Measurements from ENCODE around the gene RGS6. TPM values are rescaled to one million over a fixed set of nuclear protein-coding genes. Genes with fewer than 3 reads are reported as not detected.

The RGS6 gene
- polyA plus RNA-seq, 4 donors, result 1.1 to 11.3 (median 1.3) TPM

GRCh38 chr14:72560889-72561493 lies 628.8 kb downstream of the RGS6 start:
- no peak for DNase-seq (ENCODE audit: low read depth in 4 of 4, low spot score in 3 of 4)

DNA sequence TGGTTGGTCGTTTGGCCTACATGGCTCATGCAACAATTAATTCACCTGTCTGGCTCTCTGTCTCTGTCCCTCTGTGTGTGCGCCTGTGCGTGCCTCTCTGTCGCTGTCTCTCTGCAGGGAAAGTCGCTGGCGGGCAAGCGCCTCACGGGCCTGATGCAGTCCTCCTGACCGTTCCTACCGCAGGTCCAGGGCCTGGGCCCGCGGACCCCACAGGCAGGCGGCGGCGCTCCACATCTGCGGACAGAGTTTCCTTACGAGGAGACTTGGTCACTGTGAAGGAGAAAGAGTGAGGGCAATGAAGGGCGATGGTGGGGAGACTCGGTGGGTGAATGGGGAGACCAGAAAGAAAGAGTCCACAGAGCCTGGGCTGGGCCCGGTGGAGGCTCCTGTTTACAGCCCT lies 630.1 kb downstream of the RGS6 start:
- no peak for DNase-seq (ENCODE audit: low read depth in 4 of 4, low spot score in 3 of 4)

GRCh38 chr14:72563676-72564075 lies 631.4 kb downstream of the RGS6 start:
- DNase-seq (ENCODE audit: low read depth in 4 of 4, low spot score in 3 of 4), result no peak

DNA sequence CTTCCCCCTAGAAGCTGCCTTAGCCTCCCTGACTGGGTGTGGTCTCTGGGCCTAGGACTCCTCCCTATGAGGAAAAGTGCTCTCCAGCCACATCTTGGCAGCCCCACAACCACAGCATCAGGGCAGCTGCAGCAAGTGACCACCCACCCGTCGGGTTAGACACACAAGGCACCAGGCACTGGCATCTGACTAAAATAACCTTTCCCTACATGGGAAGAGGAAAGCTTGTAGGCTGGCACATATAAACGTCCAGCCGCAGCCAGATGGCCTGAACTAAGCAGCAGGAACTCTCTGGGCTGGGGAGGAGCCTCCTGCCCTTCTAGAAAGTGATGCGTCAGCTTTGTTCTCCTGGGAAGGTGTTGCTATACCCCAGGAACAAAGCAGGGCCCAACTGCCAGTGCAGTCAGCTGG lies 632.9 kb downstream of the RGS6 start:
- DNase-seq (ENCODE audit: low read depth in 4 of 4, low spot score in 3 of 4), result no peak

DNA sequence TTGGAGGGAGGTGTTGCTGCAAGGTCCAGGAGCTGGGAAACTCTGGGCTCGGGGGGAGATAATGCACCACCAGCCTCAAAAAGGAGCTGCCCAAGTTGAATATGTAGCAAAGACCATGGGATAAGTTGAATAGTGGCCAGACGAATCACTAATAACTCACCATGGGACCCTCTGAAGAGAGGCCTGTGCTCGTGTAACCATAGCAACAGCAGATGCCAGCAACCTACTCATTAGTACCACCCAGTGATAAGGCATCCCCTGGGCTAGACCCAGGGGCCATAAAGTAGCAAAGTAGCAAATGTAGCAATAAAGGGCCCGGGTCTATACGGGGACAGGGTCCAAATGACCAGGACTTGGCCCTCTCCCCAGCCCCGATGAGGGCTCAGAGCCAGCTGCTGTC lies 633.7 kb downstream of the RGS6 start:
- DNase-seq (ENCODE audit: low read depth in 4 of 4, low spot score in 3 of 4), result no peak

DNA sequence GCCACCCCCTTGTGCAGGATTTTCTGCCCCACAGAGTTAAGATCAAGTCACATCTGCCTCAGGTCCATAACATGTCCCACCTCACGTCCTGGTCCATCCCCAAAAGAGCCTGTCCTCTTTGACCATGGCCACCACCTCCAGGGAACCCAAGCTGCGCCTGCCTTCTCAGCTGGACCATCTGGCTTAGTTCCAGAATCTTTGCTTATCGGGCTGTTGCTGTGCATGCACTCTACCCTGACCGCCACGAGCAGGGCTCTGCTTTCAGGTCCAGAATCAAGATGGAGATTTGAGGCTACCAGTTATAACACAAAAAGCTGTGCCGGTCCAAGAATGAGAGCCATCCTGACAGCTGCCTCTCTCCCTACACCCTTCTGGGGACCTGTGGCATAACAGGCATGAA lies 635.0 kb downstream of the RGS6 start:
- DNase-seq (ENCODE audit: low read depth in 4 of 4, low spot score in 3 of 4), result no peak

DNA sequence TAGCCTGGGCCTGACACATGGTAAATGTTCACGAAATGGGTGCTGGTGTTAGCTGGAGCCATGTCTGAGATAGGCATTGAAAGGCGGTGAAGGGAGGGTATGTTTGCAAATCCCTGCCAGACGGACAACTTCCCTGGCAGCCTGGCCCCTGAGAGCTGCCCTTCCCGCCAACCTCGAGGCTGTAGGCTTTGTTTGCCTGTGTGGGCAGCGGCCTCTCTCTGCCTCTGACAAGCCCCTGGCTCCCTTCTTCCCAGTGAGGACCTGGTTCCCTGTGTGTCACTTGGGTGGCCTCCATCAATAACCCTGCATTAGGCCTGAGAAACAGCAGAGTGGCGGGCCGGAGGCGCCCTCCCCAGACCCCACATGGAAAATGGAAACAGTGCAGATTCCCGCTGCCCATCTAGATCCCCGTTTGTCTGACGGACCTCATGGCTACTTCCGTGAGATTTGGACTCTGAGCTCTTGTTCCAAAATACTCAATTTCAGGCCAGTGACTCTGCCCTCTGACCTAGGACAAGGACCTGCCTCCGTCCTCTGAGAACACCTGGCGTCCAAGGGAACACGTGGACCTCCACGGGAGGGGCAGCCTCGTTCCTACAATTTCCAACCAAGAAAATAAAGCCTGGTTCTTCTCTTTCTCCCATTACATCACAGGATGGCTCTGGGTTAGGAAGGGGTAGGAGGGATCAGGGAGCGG lies 636.2 kb downstream of the RGS6 start:
- no peak for DNase-seq (ENCODE audit: low read depth in 4 of 4, low spot score in 3 of 4)

GRCh38 chr14:72573725-72574417 lies 641.6 kb downstream of the RGS6 start:
- DNase-seq (ENCODE audit: low read depth in 4 of 4, low spot score in 3 of 4), result no peak

- DNase-seq (ENCODE audit: low read depth in 4 of 4, low spot score in 3 of 4), result no peak
Observed at GRCh38 chr14:72574715-72575114, 642.5 kb downstream of the RGS6 start.

- no peak for DNase-seq (ENCODE audit: low read depth in 4 of 4, low spot score in 3 of 4)
Observed at GRCh38 chr14:72576258-72576657, 644.0 kb downstream of the RGS6 start.

DNA sequence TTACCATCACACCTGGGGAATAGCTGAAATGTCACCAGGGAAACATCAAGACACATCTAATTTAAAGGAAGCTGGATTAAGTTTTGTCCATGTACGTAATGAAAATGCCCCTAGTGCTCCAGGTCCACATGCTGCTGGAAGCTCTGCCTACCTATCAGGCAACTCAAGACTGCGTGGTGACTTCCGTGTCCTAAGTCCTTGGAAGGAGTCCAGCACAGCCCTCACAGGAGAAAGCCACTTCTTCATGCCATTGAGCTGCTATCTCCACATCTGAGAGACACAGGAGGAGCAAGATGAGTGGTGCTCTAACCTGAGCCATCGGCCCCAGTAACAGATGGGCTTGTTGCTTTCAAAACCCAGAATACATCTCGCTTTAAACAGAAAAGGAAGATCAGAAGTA lies 645.3 kb downstream of the RGS6 start:
- DNase-seq (ENCODE audit: low read depth in 4 of 4, low spot score in 3 of 4), result no peak

GRCh38 chr14:72578514-72578913 lies 646.3 kb downstream of the RGS6 start:
- no peak for DNase-seq (ENCODE audit: low read depth in 4 of 4, low spot score in 3 of 4)

- no peak for DNase-seq (ENCODE audit: low read depth in 4 of 4, low spot score in 3 of 4)
Observed at GRCh38 chr14:72582582-72582981, 650.4 kb downstream of the RGS6 start.

DNA sequence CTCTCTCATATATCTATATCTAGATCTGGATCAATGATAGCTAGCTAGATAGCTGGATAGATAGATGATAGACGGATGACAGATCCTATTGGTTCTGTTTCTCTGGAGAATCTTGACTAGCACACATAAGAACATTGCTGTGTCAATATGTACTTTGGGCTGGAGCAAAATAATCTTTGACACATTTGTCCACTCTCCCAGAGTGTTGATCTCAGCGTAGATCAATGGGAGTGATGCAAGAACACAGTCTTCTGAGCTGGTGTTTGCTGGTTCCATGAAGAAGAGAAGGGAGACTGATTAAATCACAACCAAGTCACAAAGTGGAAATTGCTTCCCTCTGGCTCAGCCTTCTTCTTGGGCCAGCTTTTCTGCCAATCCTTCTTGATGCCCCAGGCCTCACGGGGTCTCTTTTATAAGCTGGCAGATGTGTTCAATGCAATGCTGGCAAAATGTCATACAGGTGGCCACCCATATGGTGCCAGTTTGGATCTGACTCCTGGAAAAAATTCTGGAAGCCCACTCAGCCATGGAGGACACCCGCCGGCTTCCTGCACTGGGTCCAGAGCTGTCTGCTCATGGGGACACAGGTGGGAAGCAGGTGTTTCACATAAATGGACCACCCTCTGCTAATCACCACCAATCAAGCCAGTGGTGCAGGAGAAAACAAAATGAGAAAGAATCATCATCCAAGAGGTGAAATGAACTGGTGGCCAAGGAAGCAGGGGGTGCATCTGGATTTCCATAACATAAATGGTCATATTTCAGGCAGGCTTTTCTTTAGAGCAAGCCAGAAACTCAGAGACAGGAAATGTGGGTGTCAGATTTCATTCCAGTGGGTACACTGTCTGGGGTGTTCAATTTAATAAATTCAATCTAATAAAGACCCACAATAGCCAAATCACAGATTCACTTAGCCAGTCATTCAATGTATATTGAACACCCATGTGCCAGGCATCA lies 651.4 kb downstream of the RGS6 start:
- DNase-seq (ENCODE audit: low read depth in 4 of 4, low spot score in 3 of 4), result no peak

GRCh38 chr14:72588521-72588920 lies 656.3 kb downstream of the RGS6 start:
- DNase-seq (ENCODE audit: low read depth in 4 of 4, low spot score in 3 of 4), result no peak

DNA sequence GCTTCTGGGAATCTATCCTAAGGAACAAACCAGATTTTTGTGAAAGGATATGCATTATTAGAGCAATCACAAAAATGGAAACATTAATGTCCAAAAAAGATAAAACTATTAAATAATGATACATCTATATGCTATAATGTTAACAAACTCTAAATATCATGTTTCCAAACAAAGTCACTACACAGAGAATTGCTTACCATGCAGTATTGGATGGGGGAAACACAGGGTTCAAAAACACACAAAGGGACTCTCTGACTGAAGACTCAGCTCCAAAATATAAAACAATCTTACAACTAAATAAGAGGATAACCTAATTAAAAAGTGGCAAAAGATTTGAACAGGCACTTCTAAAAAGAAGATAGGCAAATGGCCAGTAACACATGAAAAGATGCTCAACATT lies 657.4 kb downstream of the RGS6 start:
- DNase-seq (ENCODE audit: low read depth in 4 of 4, low spot score in 3 of 4), result no peak

DNA sequence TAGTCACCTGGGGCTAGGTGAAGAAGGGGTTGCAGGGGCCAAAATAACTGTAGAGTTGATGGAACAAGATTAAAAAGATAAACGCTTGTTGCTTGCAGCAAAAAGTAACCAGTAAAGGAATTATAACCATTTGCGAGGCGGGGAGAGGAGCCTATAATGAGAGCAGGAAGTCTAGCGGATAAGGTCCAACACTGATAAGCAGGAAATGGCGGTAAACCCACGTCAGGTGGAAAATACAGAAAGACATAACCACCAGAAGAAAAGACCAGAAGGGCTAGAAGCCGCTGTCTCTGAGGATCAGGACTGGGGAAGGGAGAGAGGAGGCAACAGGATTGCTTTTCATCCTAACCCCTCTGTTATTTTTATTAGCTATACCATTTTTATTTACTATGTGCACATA lies 658.3 kb downstream of the RGS6 start:
- no peak for DNase-seq (ENCODE audit: low read depth in 4 of 4, low spot score in 3 of 4)

- DNase-seq (ENCODE audit: low read depth in 4 of 4, low spot score in 3 of 4), result no peak
Observed at GRCh38 chr14:72591391-72591790, 659.2 kb downstream of the RGS6 start.

- DNase-seq (ENCODE audit: low read depth in 4 of 4, low spot score in 3 of 4), result no peak
Observed at GRCh38 chr14:72594099-72594901, 662.1 kb downstream of the RGS6 start.
